NCI-H1436 treated with DMSO at 0.1 percent for 48 hours (cell line): ENCODE measurements around the gene TRIM44.
"Not testable (repeated sequence)": the region's sequence is repeated elsewhere in the genome, so short reads cannot be mapped to it uniquely, and the experiment has no call there.

Experiments used
- DNase-seq: peaks from one replicate; lab custom pipeline; 2025; lab: John Stamatoyannopoulos, UW

Gene TRIM44

GRCh38 chr11:35672608-35673007 is 10.0 kb downstream of the TRIM44 start:
- no peak for DNase-seq

GRCh38 chr11:35675901-35676610 is 13.5 kb downstream of the TRIM44 start:
- no peak for DNase-seq

GRCh38 chr11:35676611-35676965 is 14.0 kb downstream of the TRIM44 start:
- DNase-seq = no peak

GRCh38 chr11:35677904-35678303 is 15.3 kb downstream of the TRIM44 start:
- DNase-seq = no peak

GRCh38 chr11:35678471-35678870 is 15.9 kb downstream of the TRIM44 start:
- no peak for DNase-seq

- DNase-seq = no peak
These were observed 16.4 kb downstream of the TRIM44 start for GRCh38 chr11:35678975-35679374.

- no peak for DNase-seq
These were observed 17.9 kb downstream of the TRIM44 start for GRCh38 chr11:35680506-35680905.

GRCh38 chr11:35681163-35681767 is 18.7 kb downstream of the TRIM44 start:
- no peak for DNase-seq

GRCh38 chr11:35682230-35683173 is 19.9 kb downstream of the TRIM44 start:
- peak; percentile 29 for DNase-seq

GRCh38 chr11:35683728-35684339 is 21.3 kb downstream of the TRIM44 start:
- DNase-seq = no peak

- DNase-seq = no peak
These were observed 25.4 kb downstream of the TRIM44 start for GRCh38 chr11:35688023-35688422.

- DNase-seq = no peak
These were observed 26.8 kb downstream of the TRIM44 start for GRCh38 chr11:35689081-35689996.

GRCh38 chr11:35702126-35702525 is 39.6 kb downstream of the TRIM44 start:
- no peak for DNase-seq

- no peak for DNase-seq
These were observed 46.8 kb downstream of the TRIM44 start for GRCh38 chr11:35709376-35709775.

- DNase-seq = no peak
These were observed 48.8 kb downstream of the TRIM44 start for GRCh38 chr11:35711173-35711910.

- DNase-seq = no peak
These were observed 49.3 kb downstream of the TRIM44 start for GRCh38 chr11:35711924-35712323.

GRCh38 chr11:35712533-35712932 is 50.0 kb downstream of the TRIM44 start:
- no peak for DNase-seq

GRCh38 chr11:35714882-35715627 is 52.5 kb downstream of the TRIM44 start:
- no peak for DNase-seq

GRCh38 chr11:35715677-35716076 is 53.1 kb downstream of the TRIM44 start:
- not testable (repeated sequence) for DNase-seq

- DNase-seq = no peak
These were observed 54.5 kb downstream of the TRIM44 start for GRCh38 chr11:35717043-35717442.
